Heart right ventricle (tissue), 16 donors: ENCODE measurements around the gene NDUFS3. TPM values are rescaled to one million over a fixed set of nuclear protein-coding genes. Genes with fewer than 3 reads are reported as not detected.
A peak's percentile ranks its signal among the peaks of the same experiment; 100 is the strongest.

Source experiments
- ATAC-seq, 8 donors: fragments of 200-7000 bp; cut with Tn5 transposase; one replicate each; pipeline ENCODE4 v1.9.1; 2020; ENCODE audit warnings: mild to moderate bottlenecking in 8 of 8, moderate library complexity in 8 of 8, moderate number of reproducible peaks in 1 of 8
- DNase-seq, 2 donors: peaks; one replicate each; pipeline ENCODE4 v3.0.0-alpha.2; 2020
- H3K27ac ChIP-seq, 10 donors: fragments of 200-600 bp; sonication (generic) in 2 of 10; one replicate each; pipeline versions ENCODE4 v1.5.0 to v1.8.0; 2020 to 2022; ENCODE audit warnings: mild to moderate bottlenecking in 3 of 10
- H3K27me3 ChIP-seq, 7 donors: fragments of 200-600 bp; one replicate each; pipeline ENCODE4 v1.8.0; 2021 to 2022; ENCODE audit warnings: mild to moderate bottlenecking in 2 of 7
- H3K36me3 ChIP-seq, 9 donors: fragments of 200-600 bp; sonication (generic) in 1 of 9; one replicate each; pipeline versions ENCODE4 v1.5.0 to v1.8.0; 2020 to 2022; ENCODE audit warnings: mild to moderate bottlenecking in 2 of 9
- H3K4me1 ChIP-seq, 9 donors: fragments of 200-600 bp; sonication (generic) in 1 of 9; one replicate each; pipeline versions ENCODE4 v1.5.0 to v1.8.0; 2020 to 2022; ENCODE audit warnings: mild to moderate bottlenecking in 4 of 9
- H3K4me3 ChIP-seq, 10 donors: fragments of 200-600 bp; sonication (generic) in 2 of 10; one replicate each; pipeline versions ENCODE4 v1.5.0 to v1.8.0; 2020 to 2022; ENCODE audit warnings: mild to moderate bottlenecking in 7 of 10, moderate library complexity in 2 of 10
- H3K9me3 ChIP-seq, 11 donors: fragments of 200-600 bp in 10 of 11; sonication (generic) in 2 of 11; one replicate each; pipeline versions ENCODE4 v1.5.0 to v1.8.0; 2013 to 2022; ENCODE audit warnings: mild to moderate bottlenecking in 2 of 11, control low read depth in 1 of 11, moderate library complexity in 1 of 11
- whole genome bisulfite sequencing, 2 donors: extraction: QIAGEN DNeasy Blood & Tissue Kit; methylation state at CpG; one replicate each; pipeline ENCODE4 v1.1.7; 2013; ENCODE audit warnings: inconsistent platforms in 1 of 2; 5-methylcytosine and 5-hydroxymethylcytosine counted together
- intact Hi-C, 10 donors: fragments of 100-400 bp; cut with DNase I; formaldehyde crosslinking; loops; one replicate each; pipeline versions ENCODE4 v1.11.1 to v1.14.2; 2022
- polyA plus RNA-seq, 2 donors: library from polyadenylated mRNA; stranded (reverse); fragments of 200-250 nt; gene quantifications; one replicate each; pipeline ENCODE4 v1.2.3, GENCODE V29; 2013
- total RNA-seq, 10 donors: library from RNA; stranded (reverse); fragmentation: NEBNext Ultra II Directional in 3 of 10; extraction: Animal tissue kit (Norgen Biotek cat#: 25700) in 3 of 10; gene quantifications; one replicate each; pipeline versions ENCODE4 v1.2.1 to v1.2.4, GENCODE V29; 2021 to 2023
- TF ChIP-seq, protein P1 (sequence below), 9 donors: fragments of 200-600 bp; sonication (generic) in 2 of 9; IDR thresholded peaks; one replicate each; pipeline versions ENCODE4 v1.5.0 to v1.8.0; 2021 to 2022; ENCODE audit warnings: antibody characterized with exemption in 9 of 9, mild to moderate bottlenecking in 5 of 9, moderate library complexity in 1 of 9
- donor health status: Arrhythmogenic right ventricular cardiomyopathy.
- donor health status: ischemic (EF 13 %, LVEDD 7.1; RV severe dilation, severe dysfunction).
- donor health status: healthy with polysubstance abuse.
- donor health status: DM: no; HTN: yes; CAD: no.
- donor health status: DM: no; HTN: no; CAD: no.
- donor health status: ischemic (EF 25% LVEDD 6.9; RV normal size, moderate dysfunction).
- donor health status: ischemic (EF 25% LVEDD 5.7; RV mildly dilated, moderate dysfunction).
- donor health status: healthy.
- donor health status: DM: yes; HTN: yes; CAD: no.
- donor health status: Ischemic cardiomyopathy.
- donor health status: ischemic (EF 35%, LVEDD 5.7; RV mildly dilated, moderate dysfunction).
- donor health status: nonischemic (EF 11% LVEDD 7.7; RV severe dilation, severe dysfunction).
- donor health status: DM: yes; HTN: yes; CAD: no.
- donor health status: PGD.
- donor health status: ischemic (EF 29% LVEDD 5.4; RV normal size, mild dysfunction).
- donor health status: nonischemic (EF 23%, LVEDD 6.1; RV moderate dilation, normal function).

NDUFS3 gene
- total and polyA plus RNA-seq, 12 donors, result 171 to 570 (median 294) TPM

- ATAC-seq, result no peak
- Histone ChIP-seq H3K27ac (peak overlapping the region in 2 of 10 donors; percentile 6 to 96), H3K4me1 (peaks cover 4 to 62% (median 45%) of the 10 kb centered on the region in 9 donors), H3K9me3 (no peaks in the 10 kb centered on the region), H3K27me3 (no peaks in the 10 kb centered on the region), H3K4me3 (no peak overlapping the region), H3K36me3 (peaks cover 0 to 5% (median 0%) of the 10 kb centered on the region in 9 donors)
- 80 to 85% methylated on average over 10 of the region's 10 CpGs for WGBS, 2 donors
- no peak for DNase-seq
- TF ChIP-seq, protein P1, sequence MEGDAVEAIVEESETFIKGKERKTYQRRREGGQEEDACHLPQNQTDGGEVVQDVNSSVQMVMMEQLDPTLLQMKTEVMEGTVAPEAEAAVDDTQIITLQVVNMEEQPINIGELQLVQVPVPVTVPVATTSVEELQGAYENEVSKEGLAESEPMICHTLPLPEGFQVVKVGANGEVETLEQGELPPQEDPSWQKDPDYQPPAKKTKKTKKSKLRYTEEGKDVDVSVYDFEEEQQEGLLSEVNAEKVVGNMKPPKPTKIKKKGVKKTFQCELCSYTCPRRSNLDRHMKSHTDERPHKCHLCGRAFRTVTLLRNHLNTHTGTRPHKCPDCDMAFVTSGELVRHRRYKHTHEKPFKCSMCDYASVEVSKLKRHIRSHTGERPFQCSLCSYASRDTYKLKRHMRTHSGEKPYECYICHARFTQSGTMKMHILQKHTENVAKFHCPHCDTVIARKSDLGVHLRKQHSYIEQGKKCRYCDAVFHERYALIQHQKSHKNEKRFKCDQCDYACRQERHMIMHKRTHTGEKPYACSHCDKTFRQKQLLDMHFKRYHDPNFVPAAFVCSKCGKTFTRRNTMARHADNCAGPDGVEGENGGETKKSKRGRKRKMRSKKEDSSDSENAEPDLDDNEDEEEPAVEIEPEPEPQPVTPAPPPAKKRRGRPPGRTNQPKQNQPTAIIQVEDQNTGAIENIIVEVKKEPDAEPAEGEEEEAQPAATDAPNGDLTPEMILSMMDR (IDR thresholded peaks at IDR 0.05), result no peak
- intact Hi-C loops, result loop anchor here in 5 of 10 donors (5.0 to 10.0 kb wide), 3 partner anchors 33 to 83 kb away; no protein-coding TSS in a partner anchor
Observed at GRCh38 chr11:47550288-47551047, 28.4 kb upstream of the NDUFS3 start.

DNA sequence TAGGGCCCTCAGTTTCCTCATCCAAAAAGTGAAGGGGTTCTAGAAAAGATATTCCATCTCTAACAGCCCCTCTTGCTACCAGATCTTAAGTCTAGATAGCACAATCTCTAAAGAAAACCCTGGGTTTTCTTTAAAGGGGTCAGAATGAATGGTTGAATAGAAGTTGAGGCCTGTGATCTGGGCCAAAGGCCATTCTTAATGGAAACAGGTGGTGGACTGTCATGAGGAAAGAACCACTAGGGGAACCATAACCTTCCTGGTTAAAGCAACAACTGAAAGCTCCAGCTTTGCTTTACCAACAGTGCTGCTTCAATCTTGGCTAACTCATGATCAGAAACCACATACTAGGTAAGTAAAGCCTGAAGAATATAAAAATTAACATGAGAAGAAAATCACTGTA is 27.8 kb upstream of the NDUFS3 start:
- Histone ChIP-seq H3K4me3 (peak overlapping the region in 8 of 10 donors; percentile 83 to 99 (median 94)), H3K27ac (peak overlapping the region in 3 of 10 donors; percentile 6 to 97 (median 96)), H3K9me3 (no peaks in the 10 kb centered on the region), H3K27me3 (no peaks in the 10 kb centered on the region), H3K36me3 (peaks cover 0 to 5% (median 0%) of the 10 kb centered on the region in 9 donors), H3K4me1 (peaks cover 4 to 62% (median 45%) of the 10 kb centered on the region in 9 donors)
- intact Hi-C loops, result loop anchor here in 5 of 10 donors (5.0 to 10.0 kb wide), 3 partner anchors 34 to 84 kb away; no protein-coding TSS in a partner anchor
- TF ChIP-seq, protein P1 (IDR thresholded peaks at IDR 0.05), result peak in 4 of 9 donors; percentile 24 to 41 (median 35)
- no peak for DNase-seq
- ATAC-seq, result no peak

- peak overlapping the region; percentile 82 to 97 (median 94) for H3K27ac ChIP-seq
- peak overlapping the region; percentile 83 to 99 (median 94) for H3K4me3 ChIP-seq
- TF ChIP-seq, protein P1 (IDR thresholded peaks at IDR 0.05), result no peak
- intact Hi-C loops, result loop anchor here in 5 of 10 donors (5.0 to 10.0 kb wide), 3 partner anchors 35 to 85 kb away; no protein-coding TSS in a partner anchor
- 3 to 5% methylated on average over 22 of the region's 22 CpGs for WGBS, 2 donors
- H3K27me3 ChIP-seq, result no peaks in the 10 kb centered on the region
- DNase-seq (peak in 1 of 2 donors; percentile 19), ATAC-seq (peak; percentile 2 to 39 (median 12))
- no peaks in the 10 kb centered on the region for H3K9me3 ChIP-seq
- H3K36me3 ChIP-seq, result peaks cover 0 to 5% (median 0%) of the 10 kb centered on the region in 9 donors
- peaks cover 4 to 55% (median 45%) of the 10 kb centered on the region in 9 donors for H3K4me1 ChIP-seq
Observed at GRCh38 chr11:47552056-47552565, 26.8 kb upstream of the NDUFS3 start.

- intact Hi-C loops, result loop anchor here in 5 of 10 donors (5.0 to 10.0 kb wide), 3 partner anchors 35 to 85 kb away; no protein-coding TSS in a partner anchor
- H3K9me3 ChIP-seq, result no peaks in the 10 kb centered on the region
- peaks cover 4 to 48% (median 42%) of the 10 kb centered on the region in 9 donors for H3K4me1 ChIP-seq
- DNase-seq (peak; percentile 91 to 92), ATAC-seq (peak; percentile 98 to 100 (median 98))
- TF ChIP-seq, protein P1 (IDR thresholded peaks at IDR 0.05), result peak; percentile 84 to 99 (median 94)
- H3K27ac ChIP-seq, result peak within 1 kb of the TSS; percentile 82 to 97 (median 94)
- peaks cover 0 to 5% (median 0%) of the 10 kb centered on the region in 9 donors for H3K36me3 ChIP-seq
- H3K27me3 ChIP-seq, result no peaks in the 10 kb centered on the region
- WGBS, 2 donors, result 0% methylated on average over 59 to 89 of the region's 89 CpGs
- peak within 1 kb of the TSS; percentile 83 to 99 (median 94) for H3K4me3 ChIP-seq
Observed at GRCh38 chr11:47552566-47553405, 26.1 kb upstream of the NDUFS3 start, which contains the start of gene CELF1. Gene CELF1 (minus strand): TSS chr11:47553132. CDS start chr11:47499523, 53,609 bp downstream.
